HG03378 (cell line): ENCODE results near the gene COQ4.
A peak's percentile ranks its signal among the peaks of the same experiment; 100 is the strongest.
"Not testable (repeated sequence)": the region's sequence is repeated elsewhere in the genome, so short reads cannot be mapped to it uniquely, and the experiment has no call there.

ENCODE experiments used
- ATAC-seq: cut with Tn5 transposase; IDR thresholded peaks from one replicate; pipeline ENCODE4 v1.9.1; 2021; ENCODE audit warnings: mild to moderate bottlenecking, moderate library complexity; ENCODE audit not compliant: unreplicated experiment

Gene COQ4

DNA sequence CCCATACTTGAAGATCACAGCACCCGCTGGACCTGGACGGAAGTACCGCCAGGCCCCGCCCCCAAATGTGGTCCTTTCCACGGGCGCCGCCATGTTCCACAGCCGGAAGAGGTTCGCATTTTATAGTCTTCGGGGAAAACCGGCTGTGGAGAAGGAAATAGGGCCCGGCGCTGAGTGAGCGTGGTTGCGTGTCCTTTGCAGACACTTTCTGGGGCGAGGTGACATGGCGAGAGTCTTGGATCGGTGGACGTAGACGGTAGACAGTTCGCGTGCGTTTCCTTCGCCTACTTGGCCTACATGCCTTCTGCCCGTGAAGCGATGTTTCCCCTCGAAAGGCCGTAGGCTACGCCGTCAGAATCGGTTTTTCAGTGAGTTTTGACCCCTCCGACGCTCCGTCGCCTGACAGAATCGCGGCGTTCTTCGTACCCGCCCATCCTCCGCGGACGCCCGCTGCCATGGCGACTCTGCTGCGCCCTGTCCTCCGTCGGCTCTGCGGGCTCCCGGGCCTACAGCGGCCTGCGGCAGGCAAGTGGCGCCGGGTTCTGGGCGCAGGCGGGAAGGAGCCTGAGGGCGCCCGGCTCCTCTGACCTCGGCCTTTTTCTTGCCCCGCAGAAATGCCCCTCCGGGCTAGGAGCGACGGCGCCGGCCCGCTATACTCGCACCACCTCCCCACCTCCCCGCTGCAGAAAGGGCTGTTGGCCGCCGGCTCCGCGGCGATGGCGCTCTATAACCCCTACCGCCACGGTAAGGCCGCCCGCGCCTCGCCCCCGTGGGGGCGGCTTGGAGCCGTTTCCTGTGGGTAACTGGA lies at the start of gene COQ4, which contains the start of gene TRUB2:
TSS of gene COQ4 (plus strand) at position 436 of the 808 bp plus-strand sequence. CDS start at position 456, 20 bp downstream.
TSS of gene TRUB2 (minus strand) at position 44 of the 808 bp plus-strand sequence. CDS start at position 5, 39 bp downstream.
- ATAC-seq: peak; percentile 77

DNA sequence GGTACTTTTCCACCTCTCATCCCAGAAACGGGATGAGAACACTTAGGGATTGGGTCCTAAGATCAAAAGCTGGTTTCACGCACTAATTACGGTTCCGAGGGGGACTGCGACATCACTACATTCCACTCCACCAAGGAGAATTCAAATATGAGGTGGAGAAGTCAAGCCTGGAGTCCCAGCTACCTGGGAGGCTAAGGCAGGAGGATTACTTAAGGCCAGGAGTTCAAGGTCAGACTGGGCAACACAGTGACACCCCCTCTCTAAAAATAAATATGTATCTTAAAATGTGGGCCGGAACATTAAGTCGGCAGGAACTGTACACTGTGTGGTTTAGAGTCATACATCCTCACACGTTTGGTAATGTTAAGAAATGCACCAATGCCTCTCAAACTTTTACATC lies 48.4 kb upstream of the COQ4 start:
- no peak for ATAC-seq

DNA sequence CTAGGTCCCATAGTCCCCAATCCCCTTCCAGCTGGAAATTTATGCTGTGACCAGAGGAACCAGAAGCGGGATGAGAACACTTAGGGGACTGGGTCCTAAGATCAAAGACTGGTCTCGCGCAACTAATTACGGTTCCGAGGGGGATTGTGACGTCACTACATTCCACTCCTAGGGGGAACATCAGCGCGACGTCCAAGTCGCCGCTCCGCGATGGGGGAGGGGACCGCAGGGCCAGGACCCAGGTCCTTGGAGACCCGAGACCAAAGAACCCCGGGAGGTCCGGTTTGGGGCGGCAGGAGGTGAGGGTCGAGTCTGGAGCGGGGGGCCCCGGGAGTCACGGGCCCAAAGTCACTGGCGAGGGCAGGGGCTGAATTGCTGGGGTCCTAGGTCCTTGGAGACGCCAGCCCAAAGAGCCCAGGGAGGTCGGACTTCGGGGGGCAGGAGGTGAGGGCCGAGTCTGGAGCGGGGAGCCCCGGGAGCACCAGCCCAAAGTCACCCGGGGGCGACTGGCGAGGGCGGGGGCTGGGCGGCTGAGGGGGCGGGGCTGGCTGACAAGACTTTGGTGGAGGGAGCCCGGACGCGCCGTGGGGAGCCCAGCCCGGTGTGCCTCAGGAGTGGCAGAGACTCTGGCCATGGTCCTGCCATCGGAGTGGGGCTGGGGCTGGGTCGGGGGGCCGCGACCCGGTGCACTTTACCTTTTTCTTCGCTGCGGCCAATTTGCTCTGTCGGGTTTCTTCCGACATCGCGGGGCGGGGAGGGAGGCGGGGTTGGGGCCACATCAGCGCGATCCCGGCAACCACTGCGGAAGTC lies 47.2 kb upstream of the COQ4 start, which contains the start of gene GOLGA2:
TSS of gene GOLGA2 (minus strand) at position 810 of the 810 bp plus-strand sequence. CDS start at position 779, 31 bp downstream.
- peak; percentile 35 for ATAC-seq

DNA sequence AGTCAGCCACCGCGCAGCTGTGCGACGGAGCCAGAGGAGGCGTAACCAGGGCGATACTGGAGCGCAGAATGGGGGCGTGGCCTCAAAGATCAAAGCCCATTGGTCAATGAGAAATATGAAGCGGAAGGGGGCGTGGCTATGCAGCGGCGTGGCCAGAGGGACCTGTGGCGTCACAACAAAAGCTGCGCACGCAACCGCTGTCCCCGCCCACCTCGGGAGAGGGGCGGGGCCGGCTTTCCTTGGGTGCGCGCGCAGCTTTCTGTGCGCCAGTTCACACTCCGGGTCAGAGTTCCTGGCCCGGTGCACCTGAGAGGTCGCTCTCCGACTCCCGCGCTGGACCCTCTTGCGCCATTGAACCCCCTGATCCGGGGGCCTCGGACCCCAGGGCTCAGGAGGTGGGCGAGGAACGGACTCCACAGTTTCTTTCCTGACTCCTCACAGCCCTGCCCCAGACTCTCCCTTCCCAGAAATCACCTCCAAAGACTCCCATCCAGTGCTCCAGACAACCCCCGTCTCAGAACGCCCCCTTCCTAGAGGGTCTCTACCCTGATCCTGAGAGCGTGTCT lies 46.5 kb upstream of the COQ4 start, which contains the start of gene SWI5:
TSS of gene SWI5 (plus strand) at position 269 of the 566 bp plus-strand sequence.
- ATAC-seq: peak; percentile 94

DNA sequence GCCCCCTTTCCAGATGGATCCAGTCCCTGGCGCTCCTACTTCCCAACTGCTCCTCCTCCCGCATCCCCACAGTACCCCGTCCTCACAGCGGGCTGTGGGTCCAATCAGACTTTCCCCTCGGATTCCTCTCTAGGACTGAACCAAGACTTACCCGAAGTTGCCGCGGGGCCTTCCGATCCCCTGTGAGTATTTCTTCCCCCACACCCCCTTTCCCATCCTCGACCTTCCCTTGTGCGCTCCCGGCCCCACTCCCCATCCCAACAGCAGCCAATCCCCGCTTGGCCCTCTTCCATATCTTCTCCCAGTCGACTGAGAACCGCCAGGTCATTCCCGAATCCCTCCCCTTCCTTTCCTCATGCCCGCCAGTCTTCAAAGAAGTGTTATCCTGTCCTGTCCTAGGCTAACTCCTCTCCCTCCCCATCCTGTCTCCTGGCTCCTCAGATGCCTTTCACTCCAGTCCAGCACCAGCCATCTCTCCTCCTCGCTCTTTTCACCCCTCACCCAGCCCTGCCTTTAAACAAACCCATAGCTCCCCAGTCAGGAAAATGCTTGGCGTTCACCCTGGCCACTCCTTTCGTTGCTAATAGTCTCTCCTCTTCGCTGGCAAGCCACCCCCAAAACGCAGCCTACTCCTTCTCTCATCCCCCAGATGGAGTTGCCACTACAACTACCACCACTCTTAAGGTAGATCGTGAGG lies 45.9 kb upstream of the COQ4 start:
- ATAC-seq: no peak

DNA sequence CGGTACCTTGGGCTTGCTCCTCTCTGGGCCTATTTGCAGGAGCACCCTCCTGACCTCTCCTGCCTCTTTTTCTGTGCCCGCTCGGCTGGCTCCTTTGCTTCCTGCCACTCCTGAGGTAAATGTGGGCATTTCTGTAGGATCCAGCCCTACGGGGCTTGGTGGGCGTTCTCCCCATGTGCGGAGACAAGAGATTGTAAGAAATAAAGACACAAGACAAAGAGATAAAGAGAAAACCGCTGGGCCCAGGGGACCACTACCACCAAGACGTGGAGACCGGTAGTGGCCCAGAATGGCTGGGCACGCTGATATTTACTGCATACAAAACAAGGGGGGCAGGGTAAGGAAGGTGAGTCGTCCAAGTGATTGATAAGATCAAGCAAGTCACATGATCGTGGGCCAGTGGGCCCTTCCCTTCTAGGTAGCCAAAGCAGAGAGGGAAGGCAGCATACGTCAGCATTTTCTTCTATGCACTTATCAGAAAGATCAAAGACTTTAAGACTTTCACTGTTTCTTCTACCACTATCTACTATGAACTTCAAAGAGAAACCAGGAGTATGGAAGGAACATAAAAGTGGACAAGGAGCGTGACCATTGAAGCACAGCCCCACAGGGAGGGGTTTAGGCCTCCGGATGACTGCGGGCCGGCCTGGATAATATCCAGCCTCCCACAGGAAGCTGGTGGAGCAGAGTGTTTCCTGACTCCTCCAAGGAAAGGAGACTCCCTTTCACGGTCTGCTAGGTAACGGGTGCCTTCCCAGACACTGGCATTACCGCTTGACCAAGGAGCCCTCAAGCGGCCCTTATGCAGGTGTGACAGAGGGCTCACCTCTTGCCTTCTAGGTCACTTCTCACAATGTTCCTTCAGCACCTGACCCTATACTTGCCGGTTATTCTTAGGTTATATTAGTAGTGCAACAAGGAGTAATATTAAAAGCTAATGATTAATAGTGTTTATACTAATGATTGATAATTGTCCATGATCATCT lies 43.3 kb upstream of the COQ4 start:
- not testable (repeated sequence) for ATAC-seq

DNA sequence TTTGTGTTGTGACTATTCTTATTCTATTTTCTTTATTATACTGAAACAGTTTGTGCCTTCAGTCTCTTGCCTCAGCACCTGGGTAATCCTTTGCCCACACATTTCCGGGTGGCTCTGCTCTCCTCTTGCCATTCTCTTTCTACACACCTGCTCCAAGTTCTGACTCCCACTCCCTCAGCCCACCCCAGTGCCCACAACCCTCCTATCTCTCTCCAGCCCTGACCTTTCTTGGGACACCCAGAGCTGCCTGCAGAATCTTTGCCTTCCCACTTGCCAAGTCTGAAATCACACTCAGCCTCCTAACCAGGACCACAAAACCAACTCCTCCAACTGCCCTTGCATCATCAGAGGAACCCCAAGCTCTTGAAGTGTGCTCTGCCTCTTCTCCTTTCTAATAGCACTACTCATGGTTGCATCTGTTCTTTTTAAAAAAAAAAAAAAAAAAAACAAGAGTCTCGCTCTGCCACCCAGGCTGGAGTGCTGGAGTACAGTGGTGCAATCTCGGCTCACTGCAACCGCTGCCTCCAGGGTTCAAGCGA lies 42.5 kb upstream of the COQ4 start:
- no peak for ATAC-seq

DNA sequence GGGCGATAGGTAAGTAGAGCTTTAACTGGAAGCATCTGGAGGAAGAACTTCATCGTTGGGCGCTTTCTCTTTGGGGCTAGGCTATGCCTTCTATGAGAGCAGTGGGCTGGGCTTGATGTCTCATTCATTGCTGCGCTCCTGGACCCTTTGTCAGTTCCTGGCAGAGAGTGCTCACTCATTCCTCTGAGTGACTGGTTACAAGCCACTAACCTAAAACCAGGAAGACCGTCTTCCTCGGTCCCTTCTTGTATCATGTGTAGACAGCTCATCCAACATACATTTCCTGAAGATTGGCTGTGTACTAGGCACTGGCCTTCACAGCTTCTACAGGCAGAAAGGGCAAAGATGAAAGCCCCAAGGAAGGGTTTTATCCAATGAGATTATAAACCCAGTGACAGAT lies 40.1 kb upstream of the COQ4 start:
- ATAC-seq: no peak

DNA sequence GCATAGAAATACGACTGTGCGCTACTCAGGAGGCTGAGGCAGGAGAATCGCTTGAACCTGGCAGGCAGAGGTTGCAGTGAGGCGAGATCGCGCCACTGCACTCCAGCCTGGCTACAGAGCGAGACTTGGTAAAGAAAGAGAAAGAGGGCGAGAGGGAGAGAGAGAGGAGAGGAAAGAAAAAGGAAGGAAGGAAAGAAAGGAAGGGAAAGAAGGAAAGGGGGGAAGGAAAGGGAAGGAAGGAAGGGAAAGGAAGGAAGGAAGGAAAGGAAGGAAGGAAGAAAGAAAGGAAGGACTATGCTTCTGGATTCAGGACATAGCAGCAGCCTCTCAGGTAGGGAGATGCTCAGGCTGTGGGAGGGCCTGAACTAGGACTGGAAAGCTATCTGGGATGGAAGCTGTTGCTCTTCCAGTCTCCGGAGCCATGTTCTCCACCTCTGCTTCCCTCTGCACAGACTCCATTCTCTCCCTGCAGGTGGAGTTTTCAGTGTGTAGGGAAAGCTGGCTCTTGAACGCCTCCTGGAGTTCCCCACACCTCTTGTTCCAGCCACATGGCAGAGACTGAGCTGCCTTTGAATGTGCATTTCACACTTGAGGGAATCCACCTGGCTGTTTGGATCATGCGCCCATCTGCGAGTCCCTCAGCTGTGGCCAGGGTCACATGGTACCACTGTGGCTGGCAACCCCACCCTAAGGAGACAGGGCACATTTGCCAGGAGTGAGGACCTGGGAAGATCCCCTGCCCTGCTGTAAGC lies 37.4 kb upstream of the COQ4 start:
- no peak for ATAC-seq

DNA sequence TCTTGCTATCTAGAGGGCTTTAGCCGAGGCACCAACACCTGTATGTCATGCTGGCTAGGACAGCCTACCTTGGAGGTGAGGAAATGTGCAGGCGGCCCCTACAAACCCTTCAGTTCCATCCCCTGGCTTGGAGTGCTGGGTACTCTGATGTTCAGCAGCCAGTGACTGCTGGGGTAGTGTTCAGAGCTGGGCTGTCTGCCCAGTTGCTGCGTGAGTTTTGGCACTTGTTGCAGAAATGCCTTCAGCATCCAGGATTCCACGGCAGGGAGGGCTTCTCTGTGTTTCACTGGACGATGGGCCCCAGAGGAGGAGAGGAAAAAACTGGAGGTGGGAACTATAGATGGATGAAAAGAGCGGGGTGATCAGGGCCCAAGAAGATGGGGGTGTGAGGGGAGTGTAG lies 36.2 kb upstream of the COQ4 start:
- no peak for ATAC-seq

DNA sequence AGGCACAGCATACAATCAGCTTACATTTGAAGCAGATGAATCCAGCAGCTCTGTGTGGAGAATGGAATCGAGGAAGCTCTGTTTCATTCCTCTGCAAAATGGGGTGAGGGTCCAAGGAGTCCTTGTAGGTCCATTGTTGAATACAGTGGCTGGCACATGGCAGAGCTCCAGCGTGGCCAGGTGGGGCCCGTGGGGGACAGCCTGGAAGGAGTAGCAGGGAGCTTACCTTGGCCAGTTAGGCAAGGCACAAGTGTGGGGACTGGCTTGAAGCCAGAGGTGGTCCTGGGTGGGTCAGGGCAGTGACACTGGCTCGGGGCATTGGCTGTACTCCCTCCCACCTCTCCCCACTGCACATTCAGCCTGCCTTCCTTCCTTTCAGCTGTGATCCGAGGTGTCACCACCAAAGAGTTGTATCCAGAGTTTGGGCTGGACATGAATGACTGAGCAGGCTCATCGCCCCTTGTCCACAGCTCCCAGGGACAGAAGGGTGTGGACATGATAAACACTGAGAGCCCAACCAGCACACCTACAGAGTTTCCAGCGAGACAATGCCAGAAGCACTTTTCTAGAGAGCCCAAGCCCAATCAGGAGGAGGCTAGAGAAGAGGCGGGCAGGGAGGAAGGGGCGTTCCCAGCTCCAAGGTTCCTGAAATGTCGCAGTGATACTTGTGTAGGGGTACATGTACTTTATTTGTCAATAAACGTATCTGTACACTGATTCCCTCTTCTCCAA lies 34.2 kb upstream of the COQ4 start:
- no peak for ATAC-seq

DNA sequence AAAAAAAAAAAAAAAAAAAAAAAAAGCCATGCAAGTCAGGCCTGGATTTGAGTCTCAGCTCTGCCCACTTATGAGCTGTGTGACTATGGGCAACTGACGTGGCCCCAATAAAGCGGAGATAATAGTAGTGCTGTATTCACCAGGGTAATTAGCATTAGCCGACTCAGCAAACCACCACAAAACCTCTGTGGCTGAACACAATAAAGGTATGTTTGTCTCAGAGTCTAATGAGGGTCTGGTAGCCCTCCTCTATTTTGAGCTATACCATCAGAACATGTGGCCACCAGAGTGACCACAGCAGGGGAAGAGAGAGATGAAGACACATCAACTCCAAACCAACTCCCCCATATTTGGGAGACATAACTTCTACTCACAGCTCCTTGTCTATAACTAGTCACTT lies 30.6 kb upstream of the COQ4 start:
- no peak for ATAC-seq

DNA sequence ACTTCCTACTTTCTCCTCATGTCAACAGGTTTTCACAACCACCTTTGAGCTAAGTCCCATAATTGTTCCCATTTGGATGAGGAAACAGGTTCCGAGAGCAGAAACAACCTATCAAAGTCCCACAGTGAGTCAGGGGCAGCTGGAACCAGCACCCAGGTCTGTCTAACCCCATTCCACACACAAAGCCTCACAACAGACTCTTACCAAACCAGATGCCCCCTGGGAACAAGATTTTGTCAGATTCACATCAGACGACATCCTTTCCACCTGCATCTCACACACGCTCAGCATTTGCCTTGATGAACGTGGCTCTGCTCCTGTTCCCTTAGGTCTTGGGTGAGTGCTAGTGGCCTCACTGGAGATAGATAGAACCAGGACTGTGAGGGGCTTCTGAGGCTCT lies 29.5 kb upstream of the COQ4 start:
- ATAC-seq: no peak

DNA sequence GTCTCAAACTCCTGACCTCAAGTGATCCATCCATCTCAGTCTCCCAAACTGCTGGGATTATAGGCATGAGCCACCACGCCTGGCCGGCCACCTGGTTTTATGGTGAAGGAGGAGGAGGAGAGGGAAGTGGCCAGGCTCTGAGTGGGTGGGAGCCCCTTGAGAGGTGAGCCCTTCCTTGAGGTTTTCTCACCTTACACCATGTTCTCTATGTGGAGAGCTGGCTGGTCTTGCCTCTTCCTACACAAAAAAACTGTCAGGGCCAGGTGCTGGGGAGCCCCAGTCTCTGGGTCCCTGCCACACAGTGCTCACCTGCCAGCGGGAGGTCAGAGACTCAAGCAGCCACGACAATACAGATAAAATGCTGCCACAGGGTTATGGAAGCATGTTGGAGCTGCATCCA lies 28.5 kb upstream of the COQ4 start:
- no peak for ATAC-seq

DNA sequence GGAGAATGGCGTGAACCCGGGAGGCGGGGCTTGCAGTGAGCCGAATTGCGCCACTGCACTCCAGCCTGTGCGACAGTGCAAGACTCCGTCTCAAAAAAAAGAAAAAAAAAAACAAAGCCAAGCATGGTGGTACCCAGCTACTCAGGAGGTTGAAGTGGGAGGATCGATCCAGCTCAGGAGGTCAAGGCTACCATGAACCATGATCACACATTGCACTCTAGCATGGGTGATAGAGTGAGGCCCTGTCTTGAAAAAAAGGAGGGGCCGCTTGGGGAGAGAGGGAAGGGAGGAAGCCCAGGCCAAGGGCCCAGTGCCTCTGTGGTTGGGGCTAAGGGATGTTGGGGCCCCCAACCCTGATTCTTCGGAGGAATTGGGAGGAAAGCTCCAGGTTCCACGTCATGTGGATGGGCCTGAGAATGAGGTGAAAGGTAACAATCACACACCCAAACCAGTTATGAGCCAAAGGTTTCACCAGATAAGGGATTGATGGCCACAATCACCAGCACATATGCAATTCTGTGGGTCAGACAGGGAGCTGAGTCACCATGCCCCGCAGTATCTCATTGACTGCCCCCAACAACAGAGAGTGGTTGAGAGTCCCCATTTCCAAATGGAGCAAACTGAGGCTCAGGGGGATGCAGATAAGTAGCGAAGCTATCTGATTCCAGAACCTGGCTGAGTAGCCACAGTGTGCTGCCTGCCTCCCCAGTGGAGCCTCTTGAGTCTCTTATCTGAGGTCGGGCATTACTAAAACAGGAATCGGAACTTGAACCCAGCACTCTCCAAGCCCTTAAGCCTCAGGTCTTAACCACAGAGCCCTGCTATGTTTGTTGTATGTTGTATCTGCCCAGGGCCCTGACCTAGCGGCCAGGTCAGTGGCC lies 26.1 kb upstream of the COQ4 start:
- no peak for ATAC-seq

DNA sequence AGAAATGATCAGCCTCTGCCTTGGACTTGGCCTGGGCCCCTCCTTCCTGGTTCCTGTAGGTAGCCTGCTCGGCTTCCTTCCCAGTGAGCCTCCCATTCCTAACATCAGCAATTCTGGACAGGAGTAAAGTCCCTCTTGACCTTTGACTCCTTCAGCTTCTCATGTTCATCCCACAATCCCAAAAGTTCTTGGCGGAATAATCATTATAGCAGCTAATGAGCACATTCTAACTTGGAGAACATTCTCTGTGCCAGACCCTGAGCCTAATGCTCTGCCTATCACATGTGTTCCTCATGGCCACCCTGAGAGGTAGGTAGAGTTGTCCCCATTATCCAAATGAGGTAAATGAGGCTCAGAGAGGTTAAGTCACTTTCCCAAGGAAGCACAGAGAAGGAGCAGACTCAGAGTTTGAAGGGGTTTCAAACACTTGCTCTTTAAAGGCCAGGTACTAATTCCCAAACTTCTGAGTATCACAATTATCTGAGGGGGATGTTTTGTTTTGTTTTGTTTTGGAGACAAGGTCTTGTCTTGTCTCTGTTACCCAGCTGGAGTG lies 25.3 kb upstream of the COQ4 start:
- no peak for ATAC-seq
